ENCODE data around the gene GDAP1L1. TPM values are rescaled to one million over a fixed set of nuclear protein-coding genes. Genes with fewer than 3 reads are reported as not detected.

Gene GDAP1L1
- polyA plus RNA-seq, 3 donors, result not detected

- H3K79me2 ChIP-seq (ENCODE audit: insufficient read depth, low read length), result no peaks in the 10 kb centered on the region
- H3K36me3 ChIP-seq (replicated peaks in 1 of 2; ENCODE audit: control insufficient read depth in 1 of 2, insufficient read depth in 2 of 2, low read length in 2 of 2), result no peaks in the 10 kb centered on the region
- H2AFZ ChIP-seq (ENCODE audit: insufficient read depth, low read depth, low read length, poor library complexity, severe bottlenecking), result no peak overlapping the region
- H3K4me3 Mint-ChIP-seq, result no peak overlapping the region
- peaks cover 0 to 3% (median 1%) of the 10 kb centered on the region in 3 donors for H3K27me3 Mint-ChIP-seq (ENCODE audit: low read depth in 3 of 3)
- H3K4me1 Mint-ChIP-seq, result no peaks in the 10 kb centered on the region
- intact Hi-C loops (cut with micrococcal nuclease), result no loop called here
- H3K4me3 ChIP-seq (replicated peaks in 1 of 3; ENCODE audit: low read depth in 2 of 3, low read length in 3 of 3), result no peak overlapping the region
- H4K20me1 ChIP-seq (ENCODE audit: insufficient read depth, low read length), result no peaks in the 10 kb centered on the region
- H3K27ac ChIP-seq (ENCODE audit: low read depth in 1 of 2, low read length in 2 of 2), result no peak overlapping the region
- no peaks in the 10 kb centered on the region for H3K27me3 ChIP-seq (ENCODE audit: control insufficient read depth in 2 of 2, insufficient read depth in 2 of 2, low read length in 2 of 2)
- peaks cover 0 to 2% (median 0%) of the 10 kb centered on the region in 7 donors for H3K9me3 Mint-ChIP-seq
- no peak overlapping the region for H3K4me2 ChIP-seq (replicated peaks; ENCODE audit: extremely low read depth, low read length, poor library complexity, severe bottlenecking)
- H3K9ac ChIP-seq (ENCODE audit: insufficient read depth, low read length, poor library complexity, severe bottlenecking), result no peak overlapping the region
- H3K27ac Mint-ChIP-seq, result no peak overlapping the region
- no peaks in the 10 kb centered on the region for H3K4me1 ChIP-seq (ENCODE audit: control insufficient read depth in 1 of 2, insufficient read depth in 2 of 2, low read length in 2 of 2)
- H3K9me3 ChIP-seq (replicated peaks in 1 of 2; ENCODE audit: control insufficient read depth in 1 of 2, insufficient read depth in 1 of 2, low read length in 2 of 2), result no peaks in the 10 kb centered on the region
- H3K36me3 Mint-ChIP-seq, result no peaks in the 10 kb centered on the region
- TF ChIP-seq CTCF (IDR thresholded peaks at IDR 0.05), result no peak
- no peak for DNase-seq
- WGBS (ENCODE audit: insufficient coverage), result no CpG with 5 or more reads among the region's 2 CpGs
Measured at GRCh38 chr20:44280387-44280786, 33.3 kb downstream of the GDAP1L1 start.

DNA sequence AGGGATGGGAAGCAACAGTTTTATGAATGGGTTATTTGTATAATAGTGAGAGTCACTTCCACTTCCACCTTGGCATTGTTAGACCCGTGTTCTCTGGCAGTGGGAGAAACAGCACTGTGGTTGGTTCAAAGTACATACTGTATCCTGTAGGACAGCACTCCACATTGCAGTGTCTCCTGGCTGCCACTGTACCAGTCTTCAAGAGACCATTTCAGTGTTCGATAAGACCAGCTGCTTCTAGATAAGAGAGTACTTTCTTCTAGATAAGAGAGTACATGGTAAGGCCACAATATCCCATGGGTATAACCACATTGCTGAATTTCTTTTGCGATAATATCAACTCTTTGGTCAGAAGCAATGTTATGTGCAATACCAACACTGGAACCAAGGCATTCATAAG, 35.1 kb downstream of the GDAP1L1 start:
- TF ChIP-seq CTCF (IDR thresholded peaks at IDR 0.05), result no peak
- WGBS (ENCODE audit: insufficient coverage), result no CpG with 5 or more reads among the region's 3 CpGs
- no peaks in the 10 kb centered on the region for H3K36me3 Mint-ChIP-seq
- no peak for DNase-seq
- no peaks in the 10 kb centered on the region for H3K4me1 ChIP-seq (ENCODE audit: control insufficient read depth in 1 of 2, insufficient read depth in 2 of 2, low read length in 2 of 2)
- peaks cover 0 to 1% (median 0%) of the 10 kb centered on the region in 7 donors for H3K9me3 Mint-ChIP-seq
- H3K4me3 ChIP-seq (replicated peaks in 1 of 3; ENCODE audit: low read depth in 2 of 3, low read length in 3 of 3), result no peak overlapping the region
- no peak overlapping the region for H3K27ac Mint-ChIP-seq
- H3K36me3 ChIP-seq (replicated peaks in 1 of 2; ENCODE audit: control insufficient read depth in 1 of 2, insufficient read depth in 2 of 2, low read length in 2 of 2), result no peaks in the 10 kb centered on the region
- H3K9me3 ChIP-seq (replicated peaks in 1 of 2; ENCODE audit: control insufficient read depth in 1 of 2, insufficient read depth in 1 of 2, low read length in 2 of 2), result no peaks in the 10 kb centered on the region
- no peak overlapping the region for H3K4me2 ChIP-seq (replicated peaks; ENCODE audit: extremely low read depth, low read length, poor library complexity, severe bottlenecking)
- intact Hi-C loops (cut with micrococcal nuclease), result no loop called here
- H3K27ac ChIP-seq (ENCODE audit: low read depth in 1 of 2, low read length in 2 of 2), result no peak overlapping the region
- H3K4me1 Mint-ChIP-seq, result no peaks in the 10 kb centered on the region
- no peak overlapping the region for H3K4me3 Mint-ChIP-seq
- H3K9ac ChIP-seq (ENCODE audit: insufficient read depth, low read length, poor library complexity, severe bottlenecking), result no peak overlapping the region
- H3K27me3 Mint-ChIP-seq (ENCODE audit: low read depth in 3 of 3), result peaks cover 0 to 1% (median 1%) of the 10 kb centered on the region in 3 donors
- H3K27me3 ChIP-seq (ENCODE audit: control insufficient read depth in 2 of 2, insufficient read depth in 2 of 2, low read length in 2 of 2), result no peaks in the 10 kb centered on the region
- no peaks in the 10 kb centered on the region for H4K20me1 ChIP-seq (ENCODE audit: insufficient read depth, low read length)
- H2AFZ ChIP-seq (ENCODE audit: insufficient read depth, low read depth, low read length, poor library complexity, severe bottlenecking), result no peak overlapping the region
- no peaks in the 10 kb centered on the region for H3K79me2 ChIP-seq (ENCODE audit: insufficient read depth, low read length)

All from CD14-positive monocyte (primary cell).